CD4-positive, alpha-beta T cell treated with Interleukin-4 for 4 hours (primary cell): ENCODE measurements around the gene MEI1.

Experiments used
- DNase-seq: peaks from one replicate; pipeline ENCODE4 v3.0.0-alpha.2; 2020

MEI1 gene

DNA sequence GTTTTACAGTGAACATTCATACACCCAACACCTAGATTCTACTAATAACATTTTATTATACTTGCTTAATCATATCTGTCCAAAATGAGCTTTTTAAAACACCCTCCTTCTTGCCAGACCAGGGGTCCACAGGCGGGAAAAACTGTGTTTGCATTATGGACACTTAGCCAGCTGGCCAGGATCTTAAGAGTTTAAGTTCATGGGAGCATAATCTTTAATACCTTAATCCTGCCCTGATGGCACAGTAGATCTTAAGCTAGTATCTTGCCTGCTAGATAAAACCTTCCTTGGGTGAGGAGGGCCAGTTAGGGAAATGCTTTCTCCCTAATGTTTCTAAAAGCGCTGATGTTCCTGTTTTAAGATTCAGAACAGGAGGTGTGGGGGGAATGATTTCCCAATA is 88.0 kb downstream of the MEI1 start:
- DNase-seq = no peak

DNA sequence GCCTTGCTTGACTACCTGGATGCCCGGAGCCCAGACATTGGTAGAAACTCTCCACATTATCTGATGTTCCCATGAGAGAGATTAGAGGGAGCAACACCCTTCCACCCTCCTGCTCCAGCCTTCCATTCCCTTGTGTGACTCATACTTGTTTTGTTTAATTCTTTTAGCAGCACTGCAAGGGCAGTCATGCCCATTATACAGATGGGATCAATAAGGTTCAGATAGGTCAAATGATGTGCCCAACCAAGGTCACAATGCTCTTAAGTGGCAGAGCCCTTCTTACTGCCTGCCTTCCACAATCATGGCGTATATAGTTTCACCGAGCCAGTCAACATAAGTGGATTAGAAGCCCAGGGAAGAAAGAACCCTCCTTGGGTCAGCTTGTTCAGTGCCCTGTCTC is 94.6 kb downstream of the MEI1 start:
- DNase-seq = no peak

DNA sequence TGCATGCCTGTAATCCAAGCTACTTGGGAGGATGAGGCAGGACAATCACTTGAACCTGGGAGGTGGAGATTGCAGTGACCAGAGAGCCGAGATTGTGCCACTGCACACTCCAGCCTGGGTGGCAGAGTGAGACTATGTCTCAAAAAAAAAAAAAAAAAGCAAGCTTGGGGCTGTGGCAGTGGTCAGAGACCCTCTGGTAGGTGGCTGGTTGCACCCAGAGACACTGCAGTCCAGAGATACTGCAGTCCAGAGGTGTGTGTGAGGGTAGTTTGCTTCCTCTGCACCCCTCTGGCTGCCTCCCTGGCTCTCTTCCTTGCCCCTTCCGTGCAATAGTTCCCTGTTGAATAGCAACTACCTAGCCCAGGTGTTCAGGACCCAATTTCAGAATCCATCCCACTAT is 99.4 kb downstream of the MEI1 start:
- DNase-seq = no peak

DNA sequence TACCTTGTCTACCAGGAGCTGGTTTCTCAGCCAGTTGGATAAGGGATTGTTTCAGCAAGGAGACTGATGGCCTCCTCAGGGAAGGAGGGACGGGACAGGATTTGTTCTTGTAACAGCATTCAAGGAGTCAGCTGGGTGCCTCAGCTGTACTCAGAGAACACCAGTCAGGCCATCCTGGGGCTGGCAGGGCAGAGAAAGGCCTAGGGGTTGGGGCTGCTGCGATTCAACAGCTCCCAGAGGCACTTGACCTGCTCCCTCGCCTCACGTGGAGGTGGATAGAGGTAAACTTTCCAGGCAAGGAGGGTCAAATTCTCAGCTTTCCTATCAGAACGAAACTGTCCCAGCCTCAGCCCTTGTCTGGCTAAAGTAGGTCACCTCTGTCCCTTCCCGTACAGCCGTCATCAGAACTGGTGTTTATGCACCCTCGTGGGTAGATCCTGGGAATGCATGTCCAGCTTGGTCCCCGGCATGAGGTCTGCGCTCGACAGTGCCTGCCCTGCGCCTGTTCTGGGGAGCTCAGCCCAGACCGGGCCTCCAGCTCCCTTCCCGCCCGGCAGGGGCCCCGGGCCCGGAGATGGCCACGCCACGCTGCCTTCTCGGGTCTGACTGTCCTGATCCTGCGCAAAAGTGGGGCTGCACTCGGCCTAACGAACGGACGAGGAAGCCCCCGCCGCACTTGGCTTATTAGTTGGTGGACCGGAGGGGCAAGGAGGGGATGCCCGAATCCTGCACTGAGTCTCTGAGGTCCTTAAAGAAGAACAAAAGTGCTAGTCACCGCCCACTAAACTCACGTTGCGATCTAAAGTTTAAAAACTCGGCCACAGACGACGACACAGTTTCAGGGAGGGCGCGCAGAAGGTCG is 100.4 kb downstream of the MEI1 start:
- DNase-seq = no peak

DNA sequence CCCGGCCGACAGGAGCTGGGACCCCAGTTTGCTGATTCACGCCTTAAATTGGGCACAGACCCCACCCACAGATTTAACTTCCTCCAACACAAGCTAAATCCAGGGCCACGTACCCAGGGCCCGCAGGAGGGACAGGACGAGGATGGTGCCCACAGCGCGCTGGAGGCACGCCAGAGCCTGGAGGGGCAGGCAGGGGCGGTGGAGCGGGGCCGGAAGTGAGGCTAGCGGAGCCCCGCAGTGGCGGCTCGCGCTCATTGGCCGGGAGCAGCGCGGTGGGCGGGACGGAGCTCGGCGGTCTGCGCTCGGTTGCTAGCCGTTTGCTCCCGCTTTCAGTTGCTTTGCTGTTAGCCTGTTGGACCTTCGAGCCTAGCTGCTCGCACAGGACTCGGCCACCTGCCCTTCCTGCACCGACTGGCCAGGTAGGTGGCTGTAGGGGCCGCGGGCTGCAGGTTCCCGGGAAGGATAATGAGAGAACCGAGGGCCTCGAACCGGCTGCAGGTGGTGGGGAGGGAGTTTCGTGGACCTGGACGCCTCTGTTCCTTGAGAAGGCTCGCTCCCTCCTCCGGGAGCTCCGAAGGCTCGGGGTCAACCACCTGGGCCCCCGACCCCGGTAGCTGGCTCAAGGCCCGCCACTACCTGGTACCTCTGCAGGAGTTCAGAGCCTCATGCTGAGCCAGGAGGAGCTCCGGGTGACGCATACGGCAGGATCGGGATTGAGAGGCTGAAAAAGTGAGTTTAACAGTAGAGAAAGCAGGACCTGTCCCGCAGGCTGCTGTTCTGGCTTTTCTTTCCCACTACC is 101.2 kb downstream of the MEI1 start, which contains the start of gene CCDC134:
CCDC134 (plus strand) TSS at position 332 of the 799 bp plus-strand sequence. CDS start 8,212 bp downstream, outside the sequence.
- peak; percentile 87 for DNase-seq

DNA sequence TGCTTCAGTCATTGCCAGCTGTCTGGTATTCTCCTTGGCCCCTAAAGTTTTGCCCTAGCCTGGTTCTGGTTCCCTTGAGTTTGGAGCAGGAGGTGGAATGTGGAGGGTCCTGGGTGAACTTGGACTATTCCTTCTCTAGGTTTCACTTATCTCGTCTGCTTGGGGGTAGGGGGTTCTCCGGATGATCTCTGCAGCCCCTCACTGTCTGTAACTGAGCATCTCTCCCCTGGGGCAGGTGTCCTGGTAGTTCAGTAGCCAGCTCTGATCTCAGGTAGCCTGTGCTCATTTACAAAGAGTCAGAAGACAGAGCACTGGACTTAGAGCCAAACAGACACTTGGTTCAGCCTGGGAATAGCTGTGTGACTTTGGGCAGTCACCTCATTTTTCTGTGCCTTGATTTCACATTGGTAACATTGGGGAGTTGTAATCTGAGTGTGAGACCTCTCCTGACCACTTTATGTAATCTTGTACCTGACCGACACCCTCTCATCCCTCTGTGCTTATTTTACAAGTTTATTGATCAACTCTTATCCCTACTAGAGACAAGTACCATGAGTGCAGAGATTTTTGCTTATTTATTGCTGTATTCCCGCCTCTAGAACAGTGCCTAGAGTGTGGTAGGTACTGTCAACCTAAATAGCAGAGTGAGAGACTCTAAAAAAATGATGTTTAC is 102.0 kb downstream of the MEI1 start:
- DNase-seq = no peak

DNA sequence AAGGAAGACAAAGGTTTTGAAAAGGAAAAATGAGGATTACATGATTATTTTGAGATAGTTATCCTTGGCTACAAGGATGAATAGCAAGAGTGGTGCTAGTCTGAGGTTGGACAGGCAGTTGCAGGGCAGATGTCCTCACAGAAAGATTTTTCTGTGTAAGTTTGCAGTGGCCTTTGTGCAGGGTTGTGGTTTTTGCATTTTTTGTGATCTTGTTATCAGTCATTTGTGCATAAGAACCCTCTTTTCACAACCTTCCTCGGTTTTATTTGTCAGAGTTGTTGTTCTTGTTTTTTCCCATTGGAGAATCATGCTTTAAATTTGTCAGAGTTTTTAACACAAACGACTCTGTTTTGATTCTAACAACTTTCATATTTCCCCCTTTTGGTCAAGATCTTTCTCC is 102.6 kb downstream of the MEI1 start:
- DNase-seq = no peak

DNA sequence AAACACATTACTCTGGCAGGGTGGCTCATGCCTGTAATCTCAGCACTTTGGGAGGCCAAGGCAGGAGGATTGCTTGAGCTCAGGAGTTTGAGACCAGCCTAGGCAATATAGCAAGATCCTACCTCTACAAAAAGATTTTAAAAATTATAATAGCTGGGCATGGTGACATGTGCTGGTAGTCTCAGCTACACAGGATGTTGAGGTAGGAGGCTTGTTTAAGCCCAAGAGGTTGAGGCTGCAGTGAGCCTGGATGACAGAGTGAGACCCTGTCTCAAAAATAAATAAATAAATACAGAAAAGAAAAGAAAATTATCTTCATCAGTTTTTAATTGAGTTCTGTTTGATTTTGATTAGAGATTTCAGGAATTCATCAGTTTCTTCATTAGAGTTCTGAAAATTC is 106.3 kb downstream of the MEI1 start:
- no peak for DNase-seq

DNA sequence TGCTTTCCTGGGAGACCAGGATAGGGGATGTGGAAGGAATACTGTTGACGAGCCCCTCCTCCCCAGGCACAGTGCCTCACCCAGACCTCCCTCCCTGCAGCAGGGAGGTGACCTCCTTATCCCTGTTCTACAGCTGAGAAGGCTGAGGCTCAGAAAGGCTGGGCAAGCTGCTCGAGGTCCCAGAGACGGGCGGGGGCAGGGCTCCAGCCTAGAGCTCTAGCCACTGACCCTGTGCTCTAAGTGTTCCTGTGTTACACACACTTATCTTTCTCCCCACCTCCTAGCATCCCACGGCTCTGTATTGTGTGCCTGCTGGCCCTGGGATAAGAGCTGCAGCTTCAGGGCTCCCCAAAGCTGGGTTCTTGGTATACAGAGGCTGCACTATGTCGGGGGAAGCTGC is 109.1 kb downstream of the MEI1 start:
- no peak for DNase-seq

DNA sequence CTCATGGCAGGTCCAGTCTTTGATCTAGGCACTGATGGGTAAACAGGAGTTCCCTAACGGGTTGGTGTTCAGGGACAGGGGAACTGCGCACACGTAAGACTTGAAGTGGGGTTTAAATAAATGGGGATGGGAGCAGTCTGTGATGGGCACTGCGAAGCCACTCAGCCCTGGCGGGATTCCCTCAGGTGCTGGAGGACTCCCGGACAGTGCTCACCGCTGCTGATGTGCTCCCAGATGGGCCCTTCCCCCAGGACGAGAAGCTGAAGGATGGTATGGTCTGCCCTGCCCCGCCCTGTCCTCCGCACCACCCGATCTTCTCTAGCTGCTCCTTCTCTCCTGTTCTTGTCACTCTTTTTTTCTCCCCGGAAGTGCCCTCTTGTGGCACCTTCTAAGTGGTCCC is 110.7 kb downstream of the MEI1 start:
- DNase-seq = no peak

DNA sequence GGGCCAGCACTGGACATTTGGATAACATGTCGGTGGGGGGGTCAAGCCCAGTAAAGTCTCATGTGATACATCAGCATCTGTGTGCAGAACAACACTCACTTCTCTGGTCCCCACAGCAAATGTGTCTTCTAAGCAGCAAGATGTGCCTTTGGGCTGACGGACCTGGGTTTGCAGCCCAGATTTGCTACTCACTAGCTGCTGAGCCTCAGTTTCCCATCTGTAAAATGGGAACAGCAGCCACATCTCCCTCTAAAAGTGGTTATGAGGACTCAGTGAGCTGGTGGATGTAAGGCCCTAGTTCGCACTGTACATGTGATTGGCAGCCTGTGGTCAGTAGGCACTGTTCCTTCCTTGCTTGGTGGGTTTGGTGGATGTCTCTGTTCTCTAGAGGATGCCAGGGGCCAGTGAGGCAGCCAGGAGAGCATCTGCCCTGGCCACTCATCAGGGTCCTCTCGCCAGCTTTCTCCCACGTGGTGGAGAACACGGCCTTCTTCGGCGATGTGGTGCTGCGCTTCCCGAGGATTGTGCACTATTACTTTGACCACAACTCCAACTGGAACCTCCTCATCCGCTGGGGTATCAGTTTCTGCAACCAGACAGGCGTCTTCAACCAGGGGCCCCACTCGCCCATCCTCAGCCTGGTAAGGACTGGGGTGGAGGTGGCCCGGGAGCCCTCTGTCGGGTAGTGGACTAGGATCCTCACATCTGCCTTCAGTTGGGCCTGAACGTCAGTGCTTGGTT is 113.7 kb downstream of the MEI1 start:
- DNase-seq = no peak

DNA sequence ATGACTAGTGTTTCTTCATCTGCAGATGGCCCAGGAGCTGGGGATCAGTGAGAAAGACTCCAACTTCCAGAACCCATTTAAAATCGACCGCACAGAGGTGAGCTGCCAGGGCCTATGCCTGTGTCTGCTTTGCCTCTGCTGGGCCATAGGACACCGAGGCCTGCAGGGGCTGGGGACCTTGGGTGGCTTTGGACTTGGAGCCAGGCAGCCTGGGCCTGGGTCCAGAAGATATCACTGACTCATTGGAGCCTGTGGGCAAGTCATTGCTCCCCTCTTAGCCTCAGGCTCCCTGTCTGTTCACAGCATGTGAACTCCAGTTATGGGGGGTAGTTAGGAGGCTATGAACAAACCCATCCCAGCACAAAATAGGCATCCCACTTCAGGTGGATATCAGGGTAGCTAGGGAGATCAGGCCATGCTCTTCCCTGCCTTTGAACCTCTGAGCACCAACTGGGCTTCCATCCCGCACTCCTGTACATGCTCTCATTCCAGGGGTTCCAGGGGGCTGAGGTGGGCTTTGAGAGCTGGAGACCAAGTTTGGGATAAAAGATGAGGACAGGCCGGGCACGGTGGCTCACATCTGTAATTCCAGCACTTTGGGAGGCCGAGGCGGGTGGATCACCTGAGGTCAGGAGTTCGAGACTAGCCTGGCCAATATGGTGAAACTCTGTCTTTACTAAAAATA is 114.6 kb downstream of the MEI1 start:
- DNase-seq = no peak

DNA sequence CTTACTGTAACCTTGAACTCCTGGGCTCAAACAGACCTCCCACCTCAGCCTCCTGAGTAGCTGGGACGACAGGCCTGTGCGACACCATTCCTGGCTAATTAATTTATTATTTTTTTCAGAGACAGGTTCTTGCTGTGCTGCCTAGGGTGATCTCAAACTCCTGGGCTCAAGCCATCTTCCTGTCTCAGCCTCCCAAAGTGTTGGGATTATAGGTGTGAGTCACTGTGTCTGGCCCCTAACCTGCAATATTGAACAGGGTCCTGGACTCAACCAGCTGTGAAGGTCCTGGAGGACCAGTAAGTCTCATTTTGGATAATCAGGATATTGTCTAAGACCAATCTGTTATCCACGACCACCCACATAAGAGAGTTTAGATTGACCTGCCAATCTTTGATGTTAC is 116.4 kb downstream of the MEI1 start:
- DNase-seq = no peak

DNA sequence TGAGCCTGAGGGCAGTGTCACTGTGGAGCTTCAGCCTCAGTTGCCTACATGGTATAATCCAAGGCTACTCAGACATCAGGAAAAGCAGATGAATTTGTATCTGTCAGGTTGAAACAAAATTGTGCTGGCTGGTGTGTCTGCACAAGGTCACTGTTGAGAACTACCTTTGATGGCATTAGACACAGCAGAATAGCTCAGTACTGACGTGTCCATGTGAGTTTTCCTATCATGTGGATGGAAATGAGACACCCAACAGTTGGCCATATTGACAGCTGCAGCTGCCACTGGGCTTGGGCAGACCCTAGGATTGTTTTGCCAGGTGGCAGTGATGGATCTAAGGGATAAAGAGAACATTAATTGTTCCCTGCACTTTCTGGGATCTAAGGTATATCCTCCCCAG is 116.9 kb downstream of the MEI1 start:
- no peak for DNase-seq

DNA sequence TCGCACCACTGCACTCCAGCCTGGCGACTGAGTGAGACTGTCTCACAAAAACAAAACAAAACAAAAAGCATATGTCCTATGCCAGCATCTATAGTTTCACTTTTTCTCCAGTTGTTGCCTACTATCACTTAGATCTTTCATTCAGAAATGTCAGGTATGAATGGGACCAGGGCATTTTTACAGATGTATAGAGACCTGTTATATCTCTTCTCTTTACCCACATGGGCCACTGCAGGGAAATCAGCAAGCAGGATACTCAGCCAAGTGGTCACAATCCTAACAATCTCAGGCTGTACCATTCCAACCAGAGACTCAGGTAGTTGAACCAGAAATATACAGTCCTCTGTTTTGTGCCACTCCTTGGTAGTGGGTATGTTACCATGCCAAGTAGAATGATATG is 117.6 kb downstream of the MEI1 start:
- no peak for DNase-seq

DNA sequence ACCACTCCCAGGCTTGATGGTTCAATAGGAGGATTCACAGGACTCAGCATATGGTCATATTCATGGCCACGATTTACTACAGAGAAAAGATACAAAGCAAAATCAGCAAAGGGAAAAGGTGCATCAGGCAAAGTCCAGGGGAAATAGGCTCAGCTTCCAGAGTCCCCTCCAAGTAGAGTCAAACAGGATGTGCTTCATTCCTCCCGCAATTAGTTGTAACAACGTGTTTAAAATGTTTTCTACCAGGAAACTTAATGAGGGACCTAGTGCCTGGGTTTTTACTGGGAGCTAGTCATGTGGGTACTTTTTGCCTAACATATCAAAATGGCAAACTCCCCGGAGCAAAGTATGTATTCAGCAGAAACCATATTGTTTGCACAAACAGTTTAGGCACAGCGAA is 118.7 kb downstream of the MEI1 start:
- DNase-seq = no peak

DNA sequence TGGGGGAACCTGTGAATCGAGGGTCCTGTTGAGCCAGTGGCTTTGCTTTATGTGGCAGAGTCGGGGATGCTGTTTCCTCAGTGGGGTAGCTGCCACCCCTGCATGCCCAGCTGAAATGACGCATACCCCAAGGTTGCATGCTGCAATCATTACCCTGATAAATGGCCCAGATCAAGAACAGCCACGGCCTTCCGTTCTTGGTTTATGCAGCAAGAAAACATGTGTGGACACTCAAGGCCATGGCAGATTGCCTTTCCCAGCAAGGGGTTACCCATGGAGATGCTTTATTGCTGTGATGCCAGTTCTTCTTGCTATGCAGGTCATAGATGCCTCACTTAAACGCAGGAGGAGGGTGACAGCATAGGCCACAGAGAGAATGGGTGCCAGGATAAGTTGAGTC is 119.3 kb downstream of the MEI1 start:
- no peak for DNase-seq

DNA sequence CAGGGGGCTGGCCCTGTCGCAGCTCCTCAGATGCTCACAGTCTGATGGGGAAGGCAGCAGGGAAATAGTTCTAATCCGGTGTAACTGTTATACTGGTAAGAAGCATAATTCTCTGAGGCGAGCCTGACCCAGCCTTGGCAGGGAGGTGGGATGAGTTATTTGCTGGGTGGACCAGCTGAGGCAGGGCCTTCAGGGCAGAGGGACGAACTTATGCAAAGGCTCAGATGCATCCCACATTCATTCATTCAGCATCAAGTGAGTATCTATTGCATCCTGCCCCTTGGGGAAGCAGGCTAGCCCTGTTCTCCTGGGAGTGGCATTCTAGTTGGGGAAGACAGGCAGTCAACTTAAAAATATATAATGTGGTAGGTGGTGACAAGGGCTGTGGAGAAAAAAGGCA is 120.0 kb downstream of the MEI1 start:
- DNase-seq = no peak

DNA sequence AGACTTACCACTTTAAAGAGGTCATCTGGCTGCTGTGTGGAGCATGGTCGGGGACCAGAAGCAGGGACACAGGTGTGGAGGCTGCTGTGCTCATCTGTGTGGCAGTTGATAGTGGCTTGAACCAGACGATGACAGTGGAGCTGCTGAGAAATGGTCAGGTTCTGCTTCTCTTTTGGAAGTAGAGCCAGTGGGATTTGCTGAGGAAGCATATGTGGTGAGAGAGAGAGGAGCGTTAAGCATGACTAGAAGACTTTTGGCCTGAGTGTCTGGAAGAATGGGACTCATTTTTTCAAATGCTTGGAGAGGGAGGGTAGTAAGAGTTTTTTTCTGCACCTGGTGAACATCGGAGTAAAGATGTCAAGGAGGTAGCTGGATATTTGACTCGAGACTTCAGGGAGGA is 121.1 kb downstream of the MEI1 start:
- no peak for DNase-seq

DNA sequence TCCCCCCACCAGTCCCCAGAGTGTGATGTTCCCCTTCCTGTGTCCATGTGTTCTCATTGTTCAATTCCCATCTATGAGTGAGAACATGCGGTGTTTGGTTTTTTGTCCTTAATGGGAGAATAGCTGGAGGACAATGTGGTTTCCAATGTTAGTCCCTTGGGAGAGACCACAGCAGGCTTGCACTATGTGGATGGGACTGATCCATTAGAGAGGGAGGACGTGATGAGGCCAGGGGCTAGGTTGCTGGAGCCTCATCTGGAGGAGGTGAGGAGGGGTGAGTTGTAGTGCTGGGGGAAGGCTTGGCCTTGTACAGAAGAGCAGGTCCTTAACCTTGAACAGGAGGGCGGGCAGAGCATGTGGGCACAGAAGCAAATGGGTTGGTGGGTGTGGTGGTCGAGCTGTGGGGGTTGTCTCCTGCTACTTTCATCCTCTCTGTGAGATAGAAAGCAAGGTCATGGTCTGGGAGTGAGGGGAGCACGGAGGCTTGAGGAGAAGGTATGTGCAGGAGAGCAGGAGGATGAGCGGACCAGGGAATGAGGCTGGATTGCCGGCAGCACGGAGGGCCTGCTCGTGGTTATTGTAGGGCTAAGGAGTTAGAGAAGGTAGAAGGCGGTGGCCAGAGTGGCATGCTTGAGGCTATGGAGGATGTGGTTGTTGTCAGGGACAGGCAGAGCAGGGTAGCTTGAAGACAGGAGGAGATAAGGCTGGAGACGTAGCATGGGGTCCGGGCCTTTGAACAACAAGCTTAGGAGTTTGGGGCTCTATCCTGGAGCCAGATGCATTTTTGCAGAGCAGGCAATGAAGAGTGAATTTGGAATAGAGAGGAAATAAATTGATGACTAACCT is 122.4 kb downstream of the MEI1 start:
- no peak for DNase-seq

DNA sequence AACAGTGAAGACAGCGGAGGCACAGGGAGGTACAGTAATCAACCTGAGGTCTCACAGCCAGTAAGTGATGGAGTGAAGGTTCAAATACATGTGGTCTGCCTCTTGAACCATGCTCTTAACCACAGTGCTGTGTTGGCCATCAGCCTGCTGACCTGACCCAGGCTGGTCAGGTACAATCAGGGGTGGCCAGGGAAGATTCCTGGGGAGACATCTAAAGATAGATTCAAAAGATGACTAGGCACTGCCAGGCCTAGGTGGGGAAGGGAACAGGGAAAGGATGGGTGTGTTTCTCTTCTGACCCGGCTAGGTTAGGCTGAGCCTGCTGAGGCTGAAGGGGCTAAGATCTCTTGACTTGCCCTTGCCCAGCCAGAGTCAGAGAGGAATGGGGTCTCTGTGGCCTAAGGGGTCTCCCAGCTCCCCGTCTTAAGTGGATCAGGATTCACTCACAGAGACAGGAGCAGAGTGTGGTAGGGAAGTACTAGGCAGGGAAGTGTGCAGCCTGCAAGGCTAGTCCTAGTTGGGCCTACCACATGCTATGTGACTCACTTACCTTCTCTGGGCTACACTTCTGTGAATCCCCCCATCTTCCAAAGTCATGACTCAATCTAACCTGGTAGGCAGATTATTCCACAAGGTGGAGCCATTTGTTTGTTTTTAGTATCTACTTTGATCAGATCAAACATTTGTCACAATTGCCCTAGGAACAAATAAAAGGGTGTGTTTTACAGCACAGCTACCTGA is 123.2 kb downstream of the MEI1 start:
- DNase-seq = peak; percentile 92
